Endothelial cell of umbilical vein (primary cell): ENCODE measurements around the gene CCDC57. TPM values are rescaled to one million over a fixed set of nuclear protein-coding genes. Genes with fewer than 3 reads are reported as not detected.

Experiments
- BruUV-seq: library from RNA; stranded (reverse); fragments of 400-500 nt; replicated peaks from 2 replicates; lab custom pipeline; 2021; lab: Mats Ljungman, UMichigan
- CTCF ChIA-PET: fragments of 300-600, 350-600 bp; sonication (Branson Sonifier 250); formaldehyde crosslinking; loops from one replicate; lab custom pipeline; 2021; ENCODE audit warnings: antibody characterized with exemption, inconsistent platforms; lab: Charles Lee
- POLR2A ChIA-PET: fragments of 300-600, 350-600 bp; sonication (Branson Sonifier 250); formaldehyde crosslinking; loops from one replicate; lab custom pipeline; 2021; ENCODE audit warnings: antibody characterized with exemption, inconsistent platforms; lab: Charles Lee
- DNase-seq: peaks from one replicate; pipeline ENCODE4 v3.0.0-alpha.2; 2011; ENCODE audit warnings: low read depth, low spot score
- FAIRE-seq: peaks from 2 replicates; lab custom pipeline; 2011; peaks lifted over from hg19 to GRCh38; lab: Jason Lieb, UNC
- H2AFZ ChIP-seq: 2 replicates; pipeline ENCODE4 v1.6.0; 2012; ENCODE audit warnings: low read depth, low read length, control low read depth, inconsistent platforms
- H3K27ac ChIP-seq: 2 replicates; pipeline ENCODE4 v1.5.1; 2011; ENCODE audit warnings: low read depth, mild to moderate bottlenecking, control low read depth, low read length, moderate library complexity; ENCODE audit not compliant: insufficient read depth
- H3K27me3 ChIP-seq, 2 experiments: 2 replicates each; pipeline versions ENCODE4 v1.6.0 to v1.6.1; 2011; ENCODE audit warnings: low read length in 2 of 2, mixed read lengths in 1 of 2; ENCODE audit not compliant: control insufficient read depth in 2 of 2, insufficient read depth in 2 of 2
- H3K36me3 ChIP-seq, 2 experiments: 2 replicates in 1 of 2; 3 replicates in 1 of 2; pipeline ENCODE4 v1.5.1; 2011; ENCODE audit warnings: low read length in 2 of 2, mild to moderate bottlenecking in 1 of 2, moderate library complexity in 1 of 2; ENCODE audit not compliant: control insufficient read depth in 2 of 2, insufficient read depth in 2 of 2; ENCODE audit errors: extremely low read depth in 1 of 2
- H3K4me1 ChIP-seq: 3 replicates; pipeline ENCODE4 v1.5.1; 2011; ENCODE audit warnings: mild to moderate bottlenecking, low read length; ENCODE audit not compliant: control insufficient read depth, insufficient read depth; ENCODE audit errors: extremely low read depth
- H3K4me2 ChIP-seq: 2 replicates; pipeline ENCODE4 v1.6.1; 2011; ENCODE audit warnings: low read length, control low read depth, mixed read lengths; ENCODE audit not compliant: insufficient read depth
- H3K4me3 ChIP-seq, 3 experiments: fragments of 200-600 bp in 1 of 3; sonication (generic), shearing (Covaris generic) in 1 of 3; replicated peaks in 1 of 3; 2 replicates each; pipeline ENCODE4 v1.5.1; 2011 to 2016; ENCODE audit warnings: control low read depth in 3 of 3, low read length in 3 of 3, mild to moderate bottlenecking in 2 of 3, inconsistent platforms in 1 of 3, low read depth in 1 of 3, moderate library complexity in 1 of 3; ENCODE audit not compliant: insufficient read depth in 1 of 3
- H3K79me2 ChIP-seq: 2 replicates; pipeline ENCODE4 v1.6.0; 2012; ENCODE audit warnings: low read length, inconsistent platforms; ENCODE audit not compliant: control insufficient read depth, insufficient read depth
- H3K9ac ChIP-seq: replicated peaks from 2 replicates; pipeline ENCODE3; 2011; ENCODE audit warnings: low read length, control low read depth; ENCODE audit not compliant: insufficient read depth; ENCODE audit errors: extremely low read depth
- H3K9me1 ChIP-seq: replicated peaks from 3 replicates; pipeline ENCODE4 v1.6.0; 2011; ENCODE audit warnings: mild to moderate bottlenecking, low read length; ENCODE audit not compliant: control insufficient read depth, insufficient read depth; ENCODE audit errors: extremely low read depth
- H3K9me3 ChIP-seq: replicated peaks from 2 replicates; pipeline ENCODE4 v1.5.1; 2012; ENCODE audit warnings: low read length, inconsistent platforms; ENCODE audit not compliant: control insufficient read depth, insufficient read depth
- H4K20me1 ChIP-seq: replicated peaks from 2 replicates; pipeline ENCODE3; 2011; ENCODE audit warnings: mild to moderate bottlenecking, low read length; ENCODE audit not compliant: control insufficient read depth, insufficient read depth; ENCODE audit errors: extremely low read depth
- CTCF ChIP-seq, 2 donors: IDR thresholded peaks; 1 replicate in 1 of 2; 2 replicates in 1 of 2; pipeline ENCODE4 v1.5.1; 2011; ENCODE audit warnings: low read length in 2 of 2, mild to moderate bottlenecking in 2 of 2, moderate library complexity in 2 of 2, control low read depth in 1 of 2, inconsistent platforms in 1 of 2, low read depth in 1 of 2; ENCODE audit not compliant: insufficient read depth in 1 of 2; ENCODE audit errors: extremely low read depth in 1 of 2
- EZH2 ChIP-seq: IDR thresholded peaks from 2 replicates; pipeline ENCODE4 v1.6.1; 2012; ENCODE audit warnings: borderline replicate concordance, low read depth, mild to moderate bottlenecking, moderate library complexity, low read length, inconsistent platforms; ENCODE audit not compliant: severe bottlenecking
- FOS ChIP-seq: IDR thresholded peaks from 2 replicates; pipeline ENCODE4 v1.6.1; 2011; ENCODE audit warnings: mild to moderate bottlenecking, low read length, moderate library complexity, borderline replicate concordance; ENCODE audit not compliant: insufficient read depth
- MYC ChIP-seq: IDR thresholded peaks from one replicate; pipeline ENCODE4 v1.6.1; 2011; ENCODE audit warnings: mild to moderate bottlenecking, low read depth, low read length
- dilution Hi-C: fragments of 300-500 bp; cut with MboI; formaldehyde crosslinking; loops from one replicate; pipeline ENCODE4 v1.15.0; 2019; ENCODE audit warnings: low sequenced_read_pairs; ENCODE audit not compliant: extremely low pct_ligation_motif_present
- intact Hi-C: fragments of 100-400 bp; cut with micrococcal nuclease; formaldehyde crosslinking; loops from one replicate; pipeline ENCODE4 v1.10.0; 2022
- polyA plus RNA-seq, 4 experiments: library from polyadenylated mRNA; depleted of rRNA in 3 of 4; stranded (reverse) in 3 of 4; unstranded in 1 of 4; fragments of >200 nt; gene quantifications; 2 replicates each; pipeline versions ENCODE4 v1.2.1 to v1.2.3, GENCODE V29; 2011 to 2012; ENCODE audit warnings: missing spikeins in 1 of 4
- total RNA-seq: library from RNA; stranded (reverse); gene quantifications from 2 replicates; pipeline ENCODE4 v1.2.3, GENCODE V29; 2021

Gene CCDC57
- total and polyA plus RNA-seq, 2 donors (not counting 3 experiments of a cell fraction or from before 2014, with no cell fraction given): 18.6 to 31.6 TPM

DNA sequence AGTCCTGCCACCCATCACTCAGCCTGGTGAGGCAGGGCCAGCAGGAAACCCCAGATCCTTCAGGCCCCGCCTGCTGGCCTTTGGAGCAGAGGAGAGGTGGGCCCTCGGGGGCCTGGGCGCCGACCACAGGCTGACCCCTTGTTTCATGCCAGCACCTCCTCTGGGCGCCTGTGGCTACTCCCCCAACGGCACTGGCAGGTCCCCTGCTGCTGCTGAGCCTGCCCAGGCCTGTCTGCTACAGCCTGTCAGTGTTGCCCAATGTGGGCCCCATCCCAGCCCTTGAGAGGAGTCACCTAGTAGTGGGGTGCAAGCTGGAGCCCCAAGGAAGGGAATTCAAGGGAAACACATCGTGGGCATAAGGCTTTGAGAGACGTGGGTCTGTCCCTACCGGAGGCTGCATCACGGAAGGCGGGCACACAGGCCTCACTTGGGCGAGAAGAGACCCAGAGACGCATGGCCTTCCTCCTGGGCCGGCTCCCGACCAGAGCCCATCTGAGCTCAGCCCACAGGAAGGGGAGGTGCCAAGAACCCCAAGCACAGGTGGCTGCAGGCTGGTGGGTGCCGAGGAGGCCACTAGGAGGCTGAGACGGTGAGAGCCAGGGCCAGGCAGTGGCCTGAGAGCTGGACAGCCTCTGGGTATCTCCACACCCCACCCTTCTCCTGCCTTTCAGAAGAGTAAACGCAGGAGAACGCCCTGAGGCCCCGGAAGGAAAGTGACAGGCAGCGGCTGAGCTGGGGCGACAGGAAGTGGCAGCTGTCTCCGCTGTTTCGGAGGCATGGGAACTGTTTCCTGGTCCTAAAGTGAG is 106.6 kb downstream of the CCDC57 start:
- H3K9ac ChIP-seq: peak overlapping the region; percentile 3
- H3K4me2 ChIP-seq: peak overlapping the region; percentile 37
- H3K9me3 ChIP-seq: no peaks in the 10 kb centered on the region
- H3K79me2 ChIP-seq: no peaks in the 10 kb centered on the region
- no peaks in the 10 kb centered on the region for H3K36me3 ChIP-seq
- no TSS peak for BruUV-seq
- H3K4me3 ChIP-seq: no peak overlapping the region
- DNase-seq: no peak
- peak overlapping the region; percentile 9 for H3K27ac ChIP-seq
- H3K27me3 ChIP-seq: no peaks in the 10 kb centered on the region
- no peaks in the 10 kb centered on the region for H4K20me1 ChIP-seq
- peak; percentile 77 for FAIRE-seq
- POLR2A ChIA-PET: interaction anchor here (1.8 kb wide), 1 partner anchor 8 kb away, joined by 9 read pairs; the partner anchor contains the start of gene FASN
- no peaks in the 10 kb centered on the region for H3K9me1 ChIP-seq
- intact Hi-C loops: loop anchor here (1.0 kb wide), 1 partner anchor 48 kb away; no protein-coding TSS in a partner anchor
- CTCF ChIA-PET: interaction anchor here (1.1 to 2.5 kb wide), 7 partner anchors 36 to 229 kb away, joined by 3 to 17 read pairs (median 4); no protein-coding TSS in a partner anchor
- peak overlapping the region; percentile 43 for H2AFZ ChIP-seq
- H3K4me1 ChIP-seq: peaks cover 10% of the 10 kb centered on the region
- dilution Hi-C loops: no loop called here
- no peak for TF ChIP-seq FOS
- TF ChIP-seq CTCF (IDR thresholded peaks at IDR 0.05; ENCODE audit: extremely low read depth in 1 of 2, insufficient read depth in 1 of 2, low read depth in 1 of 2, low read length in 2 of 2): peak; percentile 23 to 35
- TF ChIP-seq MYC: no peak
- no peak for TF ChIP-seq EZH2
